Activated CD4-positive, alpha-beta T cell treated with anti-CD3 and anti-CD28 coated beads, Interleukin-10, Interleukin-2, amounts not matched to agents 100 ng/mL and 50 ng/mL, durations not matched to agents 16 hours and 8 hours (primary cell): Measurements from ENCODE around the gene NMNAT3.

Source experiments
- DNase-seq: peaks from one replicate; pipeline ENCODE4 v3.0.0-alpha.2; 2020

NMNAT3 gene

DNA sequence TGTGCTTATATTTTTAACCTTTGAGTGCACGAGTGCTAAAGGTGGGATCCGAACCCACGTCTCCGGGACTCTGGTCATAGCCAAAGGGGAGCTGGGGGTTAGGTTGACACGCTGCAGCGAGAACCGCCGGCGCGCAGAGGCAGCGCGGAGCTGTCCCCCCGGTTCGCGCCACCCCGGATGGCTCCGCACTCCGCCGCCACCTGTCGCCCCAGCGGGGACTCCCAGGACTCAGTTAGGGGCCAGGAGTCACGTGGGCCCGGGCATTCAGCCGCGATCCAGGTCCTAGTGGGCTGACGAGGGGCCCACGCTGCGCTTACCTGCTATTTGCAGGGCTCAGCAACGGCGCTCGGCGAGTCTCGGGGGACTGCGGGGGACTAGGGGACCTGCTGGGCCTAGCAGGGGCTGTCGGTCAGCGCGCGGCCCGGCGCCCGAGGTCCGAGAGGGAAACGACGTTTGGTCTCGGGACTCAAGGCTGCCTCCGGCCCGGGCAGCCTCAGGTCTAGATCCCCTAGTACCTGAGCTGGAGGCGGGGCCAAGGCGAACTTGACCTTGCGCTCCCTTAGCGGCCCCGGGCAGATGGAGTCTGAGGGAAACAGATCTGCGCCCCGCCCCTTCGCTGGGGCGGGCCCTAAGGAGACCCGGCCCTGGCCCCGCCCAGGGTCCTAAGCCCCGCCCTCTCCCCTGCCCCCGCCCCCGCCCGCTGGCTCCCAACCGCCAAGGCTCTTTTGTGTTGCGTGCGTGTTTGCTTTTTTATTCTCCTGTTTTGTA is at the start of gene NMNAT3:
TSS of gene NMNAT3 (minus strand) at position 585 of the 768 bp plus-strand sequence. CDS start 50,248 bp downstream, outside the sequence.
- DNase-seq: peak; percentile 79

GRCh38 chr3:139721370-139721769 is 43.6 kb upstream of the NMNAT3 start:
- DNase-seq: no peak

- no peak for DNase-seq
Observed at GRCh38 chr3:139718415-139718814, 40.6 kb upstream of the NMNAT3 start.

DNA sequence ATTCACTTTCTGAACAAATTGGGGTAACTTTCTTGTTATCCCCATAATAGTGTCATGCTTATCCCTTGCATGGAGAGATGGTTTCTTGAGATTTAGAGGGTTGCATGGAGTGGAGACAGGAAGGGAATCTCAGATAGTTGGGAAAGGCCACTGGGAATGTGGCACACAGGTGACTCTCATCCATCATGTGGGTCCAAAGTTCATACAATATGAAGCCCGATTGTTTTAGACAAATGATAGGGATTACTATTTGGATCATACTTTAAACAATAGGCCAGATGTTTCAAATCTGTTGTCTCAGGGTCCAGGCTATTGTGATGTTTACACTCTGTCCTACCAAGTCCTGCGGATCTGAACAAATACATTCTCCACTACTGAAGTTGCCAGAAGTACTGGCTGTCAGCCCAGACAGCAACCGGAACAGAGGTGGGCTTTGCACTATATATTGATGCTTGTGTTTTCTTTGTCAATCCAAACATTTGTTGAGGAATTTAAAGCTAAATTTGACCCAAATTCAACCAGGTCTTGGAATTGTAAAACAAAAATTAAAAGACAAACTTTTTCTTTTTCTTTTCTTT is 39.2 kb upstream of the NMNAT3 start:
- no peak for DNase-seq

DNA sequence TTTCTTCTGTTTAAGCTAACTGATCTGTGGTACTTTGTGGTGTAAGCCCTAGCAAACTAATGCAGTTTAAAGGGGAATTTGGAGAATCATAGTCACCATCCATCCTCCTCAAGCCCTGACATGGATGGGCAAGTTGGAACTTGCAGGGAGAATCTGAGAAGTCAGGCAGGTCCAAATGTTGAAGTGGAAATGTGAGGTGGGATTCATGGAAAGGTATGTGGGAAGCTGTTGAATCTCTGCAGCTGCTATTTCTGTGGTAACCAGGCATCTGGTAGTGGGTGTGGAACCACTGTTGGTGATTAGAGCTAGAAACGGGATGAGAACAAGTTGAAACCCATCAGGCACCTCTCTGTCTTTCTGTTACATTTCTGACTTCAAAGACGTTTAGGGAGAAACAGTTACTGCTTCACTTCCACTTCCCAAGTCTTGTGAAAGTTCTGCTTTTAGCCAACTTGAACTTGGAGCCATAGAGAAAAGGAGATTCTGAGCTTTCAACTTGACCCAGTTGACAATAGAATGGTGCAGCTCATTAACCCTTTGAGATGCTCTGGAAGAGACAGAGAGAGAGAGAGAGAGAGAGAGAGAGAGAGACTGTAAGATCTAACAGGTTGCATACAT is 38.1 kb upstream of the NMNAT3 start:
- DNase-seq: no peak

- DNase-seq: no peak
Observed at GRCh38 chr3:139715166-139715565, 37.4 kb upstream of the NMNAT3 start.

GRCh38 chr3:139710212-139710611 is 32.4 kb upstream of the NMNAT3 start:
- DNase-seq: no peak

DNA sequence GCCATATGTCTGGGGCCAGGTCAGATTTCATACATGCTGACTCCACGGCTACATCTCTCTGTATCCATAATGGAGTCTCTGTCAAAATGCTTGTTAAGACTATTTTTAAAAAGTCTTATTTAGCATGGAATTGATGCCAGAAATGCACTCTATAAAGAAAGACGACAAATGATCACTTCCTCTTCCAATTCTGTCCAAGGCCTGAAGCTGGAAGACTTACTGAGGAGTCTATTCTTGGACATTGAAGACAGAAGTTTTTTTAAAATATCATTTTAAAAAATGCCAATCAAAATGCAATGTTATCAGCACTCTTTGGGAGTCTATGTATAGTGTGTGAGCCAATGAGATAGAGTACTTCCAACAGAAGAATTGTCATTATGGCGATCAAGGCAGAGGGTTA is 27.9 kb upstream of the NMNAT3 start:
- no peak for DNase-seq

GRCh38 chr3:139696314-139696604 is 18.5 kb upstream of the NMNAT3 start:
- no peak for DNase-seq

- DNase-seq: no peak
Observed at GRCh38 chr3:139695426-139696313, 17.9 kb upstream of the NMNAT3 start.

- no peak for DNase-seq
Observed at GRCh38 chr3:139695007-139695406, 17.2 kb upstream of the NMNAT3 start.

DNA sequence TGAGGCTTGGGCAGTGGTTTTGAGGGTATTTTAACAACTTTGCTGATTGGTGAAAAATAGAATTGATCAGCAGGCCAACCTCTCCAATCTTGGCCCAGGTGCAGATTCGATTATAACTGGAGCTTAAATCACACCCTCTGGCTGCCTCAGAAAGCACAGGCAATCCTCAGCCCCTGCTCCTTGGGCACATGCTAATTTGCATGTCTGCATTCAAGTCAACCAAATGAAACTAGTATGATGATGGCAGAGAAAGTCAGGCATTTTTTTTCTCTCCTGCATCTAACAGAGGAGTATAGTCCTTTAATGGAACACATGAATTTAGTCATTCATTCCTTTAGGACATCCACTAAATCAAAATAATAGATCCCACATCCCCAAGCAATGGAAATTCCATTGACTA is 16.8 kb upstream of the NMNAT3 start:
- no peak for DNase-seq

- no peak for DNase-seq
Observed at GRCh38 chr3:139691619-139692018, 13.8 kb upstream of the NMNAT3 start.

DNA sequence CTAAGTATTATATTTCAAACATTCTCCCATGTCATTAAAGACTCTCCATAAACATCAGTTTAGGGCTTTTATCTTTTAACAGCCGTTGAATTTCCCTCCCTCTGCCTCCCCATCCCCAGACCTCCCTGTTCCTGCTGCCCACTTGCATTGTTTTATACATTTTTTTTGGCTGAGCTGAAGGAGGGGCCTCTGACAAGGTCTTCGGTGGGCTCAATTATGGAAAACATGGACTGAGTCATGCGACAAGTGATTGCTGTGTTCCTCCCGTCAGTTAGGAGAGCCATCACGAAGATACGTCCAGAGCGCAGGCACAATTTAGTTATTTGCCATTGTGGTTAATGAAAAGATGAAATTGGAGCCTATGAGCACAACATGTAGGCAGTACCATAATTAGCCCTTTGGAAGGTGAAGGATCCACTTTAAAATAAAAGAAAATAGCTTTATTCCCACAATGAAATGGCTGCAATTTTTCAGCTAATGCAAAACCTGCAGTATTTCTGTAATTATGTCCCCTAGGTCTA is 12.0 kb upstream of the NMNAT3 start:
- no peak for DNase-seq

DNA sequence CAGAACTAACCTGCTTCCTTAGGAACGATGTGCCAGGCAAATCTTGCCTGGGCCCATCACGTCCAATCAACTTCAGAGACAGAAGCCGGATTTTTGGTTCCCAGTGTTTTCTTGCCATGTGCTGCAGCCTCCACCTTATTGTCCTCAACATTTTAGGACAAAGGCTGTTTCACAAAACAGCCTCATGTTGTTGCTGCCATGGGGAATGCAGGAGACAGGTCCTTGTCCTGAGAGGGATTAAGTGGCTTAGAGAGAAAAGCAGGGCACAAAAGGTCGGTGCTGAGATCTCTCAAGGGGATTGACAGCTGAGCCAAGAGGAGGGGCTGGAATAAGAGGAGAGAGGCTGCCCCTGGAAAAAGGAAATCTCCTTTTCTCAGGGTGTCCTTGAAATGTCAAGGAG is 11.3 kb upstream of the NMNAT3 start:
- DNase-seq: no peak

GRCh38 chr3:139687431-139687830 is 9.7 kb upstream of the NMNAT3 start:
- no peak for DNase-seq

- no peak for DNase-seq
Observed at GRCh38 chr3:139686624-139687023, 8.9 kb upstream of the NMNAT3 start.

- no peak for DNase-seq
Observed at GRCh38 chr3:139686206-139686605, 8.4 kb upstream of the NMNAT3 start.

- DNase-seq: no peak
Observed at GRCh38 chr3:139679220-139679775, 1.5 kb upstream of the NMNAT3 start.

DNA sequence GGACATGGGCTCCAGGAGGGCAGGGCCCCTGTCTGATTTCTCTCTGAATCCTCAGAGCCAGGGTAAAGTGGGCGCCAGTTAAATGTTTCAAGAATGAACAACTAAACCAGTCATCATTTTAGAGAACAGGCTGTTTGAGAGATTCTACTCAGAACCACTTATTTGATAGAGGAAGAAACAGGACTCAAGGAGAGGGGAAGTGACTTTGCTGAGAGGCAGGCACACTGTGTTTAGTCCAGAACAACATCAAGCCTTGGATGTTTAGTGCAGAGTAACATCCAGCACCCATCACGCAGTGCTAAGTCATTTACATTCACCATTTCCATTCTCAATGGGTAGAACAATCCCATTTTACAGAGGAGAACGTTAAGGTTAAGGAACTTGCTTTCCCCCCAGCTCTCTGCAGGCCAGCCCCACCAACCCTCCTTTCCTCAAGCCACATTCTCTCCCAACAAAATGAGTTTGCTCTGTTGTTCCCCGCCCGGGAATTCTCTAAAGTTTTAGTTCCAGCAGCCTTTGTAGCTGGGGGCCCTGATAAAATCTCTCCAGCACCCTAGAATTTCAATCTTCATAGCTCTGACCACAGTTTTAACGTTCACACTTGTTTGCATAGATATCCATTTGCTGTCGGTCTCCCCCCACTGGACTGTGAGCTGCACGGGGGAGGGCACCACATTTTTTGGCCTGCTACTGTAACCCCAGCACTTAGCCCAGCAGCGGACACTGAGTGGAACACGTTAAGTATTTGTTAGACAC is 962 bp downstream of the NMNAT3 start:
- DNase-seq: no peak

DNA sequence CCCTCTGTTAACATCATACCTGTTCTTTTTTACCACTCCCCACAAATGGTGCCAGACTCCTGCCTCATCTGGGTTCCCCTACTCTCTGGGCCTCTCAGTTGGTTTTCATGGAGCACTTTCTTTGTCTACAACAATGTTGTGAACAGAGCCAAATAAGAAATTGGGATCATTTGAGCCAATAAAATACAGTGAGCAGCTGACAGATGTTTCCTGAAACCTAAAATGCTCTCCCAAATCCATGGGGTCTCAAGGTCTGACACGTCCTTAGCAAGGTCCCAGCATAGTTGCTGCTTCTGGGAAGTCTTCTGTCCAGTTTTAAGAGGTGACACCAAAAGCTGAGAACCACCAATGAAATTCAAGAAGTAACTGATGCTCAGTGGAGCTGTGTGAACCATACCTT is 1.7 kb downstream of the NMNAT3 start:
- no peak for DNase-seq

DNA sequence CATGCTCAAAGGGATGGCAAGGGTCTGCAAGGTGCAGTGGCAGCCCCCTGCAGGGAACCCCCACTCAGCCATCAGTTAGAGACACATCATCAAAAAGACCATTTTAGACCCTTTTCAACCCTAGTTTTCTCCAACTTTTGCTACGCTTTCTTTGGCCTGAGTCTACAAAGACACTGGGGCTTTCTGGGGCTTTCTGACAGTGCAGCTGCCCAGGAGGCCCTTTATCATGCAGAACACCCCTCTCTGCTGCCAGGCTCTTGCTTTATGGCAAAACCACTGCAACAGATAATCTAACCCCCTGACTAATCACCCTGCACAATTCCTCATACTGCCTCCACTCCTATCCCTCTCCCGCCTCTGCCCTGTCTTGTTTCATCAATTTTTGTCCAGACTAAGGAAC is 2.4 kb downstream of the NMNAT3 start:
- DNase-seq: no peak
